GM21723 (cell line): Measurements from ENCODE around the gene DHFR.
"Not testable (repeated sequence)": the region's sequence is repeated elsewhere in the genome, so short reads cannot be mapped to it uniquely, and the experiment has no call there.

ENCODE experiments used
- ATAC-seq: cut with Tn5 transposase; IDR thresholded peaks from one replicate; pipeline ENCODE4 v1.9.1; 2021; ENCODE audit warnings: mild to moderate bottlenecking, moderate library complexity; ENCODE audit not compliant: unreplicated experiment

Gene DHFR

GRCh38 chr5:80654391-80655230 is at the start of gene DHFR, which contains the start of gene MSH3:
Gene DHFR (minus strand): TSS chr5:80654983. CDS start chr5:80654489, 494 bp downstream.
Gene MSH3 (plus strand): TSS chr5:80654652. CDS start chr5:80654728, 76 bp downstream.
- peak; percentile 55 for ATAC-seq

- ATAC-seq = no peak
Measured at GRCh38 chr5:80704221-80704620, 49.4 kb upstream of the DHFR start.

- no peak for ATAC-seq
Measured at GRCh38 chr5:80703747-80704146, 49.0 kb upstream of the DHFR start.

GRCh38 chr5:80703291-80703690 is 48.5 kb upstream of the DHFR start:
- no peak for ATAC-seq

- ATAC-seq = no peak
Measured at GRCh38 chr5:80701597-80701996, 46.8 kb upstream of the DHFR start.

GRCh38 chr5:80698369-80698768 is 43.6 kb upstream of the DHFR start:
- ATAC-seq = no peak

GRCh38 chr5:80697100-80697499 is 42.3 kb upstream of the DHFR start:
- no peak for ATAC-seq

GRCh38 chr5:80696450-80696849 is 41.7 kb upstream of the DHFR start:
- no peak for ATAC-seq

GRCh38 chr5:80695666-80696065 is 40.9 kb upstream of the DHFR start:
- ATAC-seq = no peak

- ATAC-seq = no peak
Measured at GRCh38 chr5:80689627-80690026, 34.8 kb upstream of the DHFR start.

GRCh38 chr5:80688648-80689420 is 34.1 kb upstream of the DHFR start:
- no peak for ATAC-seq

- no peak for ATAC-seq
Measured at GRCh38 chr5:80686757-80687156, 32.0 kb upstream of the DHFR start.

- no peak for ATAC-seq
Measured at GRCh38 chr5:80676706-80677105, 21.9 kb upstream of the DHFR start.

- peak; percentile 73 for ATAC-seq
Measured at GRCh38 chr5:80672140-80672736, 17.5 kb upstream of the DHFR start.

GRCh38 chr5:80668016-80668969 is 13.5 kb upstream of the DHFR start:
- no peak for ATAC-seq

GRCh38 chr5:80667384-80667783 is 12.6 kb upstream of the DHFR start:
- no peak for ATAC-seq

- ATAC-seq = no peak
Measured at GRCh38 chr5:80665057-80665456, 10.3 kb upstream of the DHFR start.

- no peak for ATAC-seq
Measured at GRCh38 chr5:80662108-80662507, 7.3 kb upstream of the DHFR start.

GRCh38 chr5:80660661-80661060 is 5.9 kb upstream of the DHFR start:
- ATAC-seq = not testable (repeated sequence)

- ATAC-seq = no peak
Measured at GRCh38 chr5:80659106-80659505, 4.3 kb upstream of the DHFR start.
